Measurements from ENCODE around the gene SUZ12.
"Not testable (repeated sequence)": the region's sequence is repeated elsewhere in the genome, so short reads cannot be mapped to it uniquely, and the experiment has no call there.

- TF ChIP-seq POLR2A (IDR thresholded peaks at IDR 0.05; ENCODE audit: low read length); RNF2 (IDR thresholded peaks at IDR 0.05; ENCODE audit: borderline replicate concordance, low read depth); EP300 (IDR thresholded peaks at IDR 0.05); CTCF (IDR thresholded peaks at IDR 0.05); POLR2AphosphoS2 (conservative IDR thresholded peaks at IDR 0.05; ENCODE audit: low read length); NPAS2 (CRISPR knock-in tag; IDR thresholded peaks at IDR 0.05; ENCODE audit: borderline replicate concordance); RFX5 (IDR thresholded peaks at IDR 0.05): not testable (repeated sequence)
Observed at GRCh38 chr17:31912705-31913104, 24.1 kb upstream of the SUZ12 start.

Data from A549 (cell line).